GM04503 (cell line): ENCODE measurements around the gene GEMIN4.
"Not testable (repeated sequence)": the region's sequence is repeated elsewhere in the genome, so short reads cannot be mapped to it uniquely, and the experiment has no call there.

Source experiments
- DNase-seq: peaks from one replicate; pipeline ENCODE4 v3.0.0-alpha.2; 2012; ENCODE audit warnings: low read depth

Gene GEMIN4

GRCh38 chr17:699345-699744 is 52.7 kb downstream of the GEMIN4 start:
- DNase-seq: no peak

GRCh38 chr17:698096-698495 is 54.0 kb downstream of the GEMIN4 start:
- not testable (repeated sequence) for DNase-seq

GRCh38 chr17:697682-698081 is 54.4 kb downstream of the GEMIN4 start:
- no peak for DNase-seq

GRCh38 chr17:696369-696768 is 55.7 kb downstream of the GEMIN4 start:
- DNase-seq: no peak
